IPS DF 19.7 (cell line): ENCODE measurements around the gene CREB5.
"Not testable (repeated sequence)": the region's sequence is repeated elsewhere in the genome, so short reads cannot be mapped to it uniquely, and the experiment has no call there.

Source experiments
- DNase-seq: peaks from one replicate; pipeline ENCODE4 v3.0.0-alpha.2; 2013; ENCODE audit warnings: low read depth, low spot score

The CREB5 gene

GRCh38 chr7:28547115-28547514 lies 134.8 kb downstream of the CREB5 start:
- no peak for DNase-seq

GRCh38 chr7:28548416-28548815 lies 136.1 kb downstream of the CREB5 start:
- no peak for DNase-seq

- DNase-seq, result no peak
Measured at GRCh38 chr7:28549998-28550397, 137.7 kb downstream of the CREB5 start.

DNA sequence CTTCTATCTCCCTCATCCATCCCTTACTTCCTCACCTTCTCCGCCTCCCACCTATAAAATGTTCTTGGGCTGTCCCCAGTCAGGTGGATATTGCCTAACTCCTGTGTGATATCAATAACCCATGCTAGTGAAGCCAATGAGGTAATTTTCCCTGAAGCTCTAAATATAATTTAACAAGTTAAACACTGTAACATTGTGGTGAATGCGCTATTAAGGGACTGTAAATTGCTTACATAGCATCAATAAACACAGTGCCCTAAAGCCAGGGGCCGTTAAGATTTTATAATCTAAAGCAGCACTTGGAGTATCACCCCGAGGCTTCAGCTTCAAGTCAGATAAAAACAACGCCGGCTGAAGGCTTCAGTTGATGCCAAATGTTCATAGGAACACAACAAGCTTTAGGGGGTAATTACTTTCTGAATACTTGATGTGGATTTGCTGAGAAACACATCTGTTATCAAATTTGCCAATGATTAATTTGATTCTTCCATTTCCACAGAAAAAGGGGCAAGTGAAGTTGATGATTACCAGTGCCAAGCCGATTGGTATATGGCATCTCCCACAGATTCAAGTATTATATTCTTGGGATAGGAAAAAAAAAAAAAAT lies 138.4 kb downstream of the CREB5 start:
- DNase-seq, result no peak

DNA sequence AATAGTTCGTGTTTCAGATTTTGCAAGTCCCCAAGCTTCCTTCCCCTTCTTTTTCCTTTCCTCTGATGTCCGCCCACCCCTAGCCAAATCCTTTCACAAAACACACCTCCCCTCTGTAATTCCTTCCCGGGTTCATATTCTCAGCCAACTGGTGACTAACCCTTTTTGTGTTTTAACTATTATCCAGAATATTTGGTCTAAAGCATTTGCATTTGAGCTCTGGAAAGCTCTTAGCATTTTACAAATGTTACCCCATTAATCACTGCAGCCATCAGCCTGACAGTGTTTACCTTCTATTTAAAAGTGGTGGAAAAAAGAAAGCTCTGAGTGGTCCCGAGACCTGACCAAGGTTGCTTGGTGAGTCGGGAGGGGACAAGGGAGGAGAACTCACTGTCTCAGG lies 139.0 kb downstream of the CREB5 start:
- no peak for DNase-seq

GRCh38 chr7:28551766-28552165 lies 139.4 kb downstream of the CREB5 start:
- not testable (repeated sequence) for DNase-seq

DNA sequence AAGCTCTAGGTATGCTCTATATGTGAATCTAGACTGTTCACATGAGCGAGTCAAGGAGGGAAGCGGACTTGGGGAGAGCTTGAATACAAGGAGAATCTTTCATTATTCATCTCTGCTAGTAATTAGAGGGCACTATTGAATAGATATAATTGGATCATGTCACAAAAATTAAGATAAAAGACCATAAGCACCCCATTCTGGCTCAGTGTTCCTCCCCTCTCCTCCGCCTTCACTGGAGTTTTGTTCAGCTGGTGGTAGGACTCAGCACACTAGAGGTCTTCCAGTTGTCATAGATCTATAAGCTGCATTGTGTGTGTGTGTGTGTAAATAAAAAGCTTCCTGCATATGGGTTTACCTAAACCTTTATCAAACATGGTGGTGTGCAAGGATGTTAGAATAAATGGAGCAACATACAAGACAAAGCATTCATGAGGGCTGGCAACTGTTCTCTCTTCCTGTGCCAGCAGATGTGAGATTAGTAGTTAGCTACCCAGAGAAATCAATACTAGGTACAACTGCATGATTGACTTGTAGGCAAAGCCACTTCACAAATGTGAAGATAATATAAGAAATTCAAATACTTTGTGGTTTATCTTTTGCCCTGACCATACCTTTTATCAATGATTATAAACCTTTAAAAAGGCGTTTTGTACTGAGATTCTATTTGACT lies 142.6 kb downstream of the CREB5 start:
- no peak for DNase-seq

- no peak for DNase-seq
Measured at GRCh38 chr7:28556025-28556424, 143.7 kb downstream of the CREB5 start.

GRCh38 chr7:28556671-28557070 lies 144.4 kb downstream of the CREB5 start:
- no peak for DNase-seq

GRCh38 chr7:28558236-28558635 lies 145.9 kb downstream of the CREB5 start:
- no peak for DNase-seq

DNA sequence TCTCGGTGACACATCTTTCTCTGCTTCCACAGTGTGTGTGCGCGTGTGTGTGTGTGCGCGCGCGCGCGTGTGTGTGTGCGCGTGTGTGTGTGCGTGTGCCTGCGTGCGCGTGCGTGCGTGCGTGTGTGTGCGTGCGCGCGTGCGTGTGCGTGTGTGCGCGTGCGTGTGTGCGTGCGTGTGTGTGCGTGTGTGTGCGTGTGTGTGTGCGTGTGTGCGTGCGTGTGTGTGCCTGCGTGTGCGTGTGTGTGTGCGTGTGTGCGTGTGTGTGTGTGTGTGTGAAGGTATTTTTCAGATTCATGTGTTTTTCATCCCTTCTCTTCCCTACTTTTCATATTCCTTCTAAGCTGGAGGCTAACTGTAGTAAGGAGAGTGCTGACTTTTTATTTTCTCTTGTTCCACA lies 148.4 kb downstream of the CREB5 start:
- no peak for DNase-seq

DNA sequence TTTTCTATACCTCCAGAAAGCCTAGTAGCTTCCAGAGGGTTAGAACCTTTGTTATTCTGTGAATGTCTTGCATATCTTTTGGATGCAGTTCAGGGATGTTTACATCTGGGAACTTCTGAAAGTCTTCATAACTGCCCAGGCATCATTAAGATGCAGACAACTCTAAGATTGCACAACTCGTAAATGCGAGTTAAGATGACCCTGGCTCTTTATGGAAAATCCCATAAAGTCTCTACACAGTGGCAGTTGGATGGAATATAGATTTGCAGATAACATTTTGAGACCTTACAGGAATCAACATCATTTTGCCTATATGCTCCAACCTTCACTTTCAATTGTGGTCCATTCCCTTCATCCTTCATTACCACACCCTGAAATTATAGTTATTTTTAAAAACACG lies 151.7 kb downstream of the CREB5 start:
- no peak for DNase-seq

GRCh38 chr7:28564755-28565374 lies 152.5 kb downstream of the CREB5 start:
- no peak for DNase-seq

DNA sequence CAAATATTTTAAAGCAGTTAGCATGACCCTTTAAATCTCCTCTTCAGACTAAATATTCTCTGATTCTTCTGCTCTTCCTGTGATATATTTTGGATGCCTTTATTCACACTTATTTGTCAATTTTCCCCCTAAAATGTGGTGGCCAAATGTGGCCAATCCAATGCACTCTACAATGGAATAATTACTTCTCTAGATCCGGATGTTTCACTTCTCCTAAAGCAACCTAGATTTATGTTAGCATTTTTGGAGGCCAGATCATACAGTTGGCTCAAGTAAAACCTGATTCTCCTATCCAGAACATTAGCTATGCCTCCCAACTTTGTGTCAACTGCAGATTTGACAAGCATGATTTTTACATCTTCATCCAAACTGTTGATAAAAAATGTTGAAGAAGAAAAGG lies 153.7 kb downstream of the CREB5 start:
- DNase-seq, result no peak

DNA sequence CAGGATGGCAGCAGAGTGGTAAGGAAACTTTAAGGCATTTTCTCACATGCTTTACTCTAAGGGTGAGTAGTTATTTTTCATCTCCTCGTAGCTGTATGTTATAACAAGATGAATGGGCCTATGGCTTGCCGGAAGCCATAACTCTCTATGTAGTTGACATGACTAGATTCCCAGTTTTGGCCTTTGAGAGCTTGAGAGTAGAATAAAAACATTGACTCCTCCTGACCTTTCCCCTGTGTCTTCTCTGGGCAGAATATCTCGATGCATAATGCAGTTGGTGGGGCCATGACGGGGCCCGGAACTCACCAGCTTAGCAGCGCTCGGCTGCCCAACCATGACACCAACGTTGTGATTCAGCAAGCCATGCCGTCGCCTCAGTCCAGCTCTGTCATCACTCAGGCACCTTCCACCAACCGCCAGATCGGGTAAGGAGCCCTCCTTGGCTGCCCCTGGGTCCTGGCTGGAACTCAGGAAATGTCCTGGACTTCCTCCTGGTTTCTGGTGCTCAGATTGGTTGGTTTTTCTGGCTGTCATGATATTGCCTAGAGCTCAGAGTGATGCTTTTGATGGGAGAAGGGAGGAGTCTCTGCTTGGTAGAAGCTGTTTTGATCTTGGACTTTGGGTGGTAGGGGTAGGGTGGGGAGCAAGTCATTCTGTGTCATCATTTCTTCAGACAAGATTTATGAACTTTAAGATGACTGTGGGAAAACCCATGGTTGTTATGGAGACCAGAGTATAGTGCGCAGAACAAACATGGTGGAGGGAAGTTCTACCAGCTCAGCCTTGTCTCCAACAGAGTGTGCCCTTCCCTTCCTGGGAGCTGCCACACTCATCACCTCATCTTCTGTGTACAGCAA lies 158.0 kb downstream of the CREB5 start:
- no peak for DNase-seq

GRCh38 chr7:28570970-28571288 lies 158.6 kb downstream of the CREB5 start:
- DNase-seq, result no peak

- DNase-seq, result no peak
Measured at GRCh38 chr7:28571405-28571804, 159.1 kb downstream of the CREB5 start.

DNA sequence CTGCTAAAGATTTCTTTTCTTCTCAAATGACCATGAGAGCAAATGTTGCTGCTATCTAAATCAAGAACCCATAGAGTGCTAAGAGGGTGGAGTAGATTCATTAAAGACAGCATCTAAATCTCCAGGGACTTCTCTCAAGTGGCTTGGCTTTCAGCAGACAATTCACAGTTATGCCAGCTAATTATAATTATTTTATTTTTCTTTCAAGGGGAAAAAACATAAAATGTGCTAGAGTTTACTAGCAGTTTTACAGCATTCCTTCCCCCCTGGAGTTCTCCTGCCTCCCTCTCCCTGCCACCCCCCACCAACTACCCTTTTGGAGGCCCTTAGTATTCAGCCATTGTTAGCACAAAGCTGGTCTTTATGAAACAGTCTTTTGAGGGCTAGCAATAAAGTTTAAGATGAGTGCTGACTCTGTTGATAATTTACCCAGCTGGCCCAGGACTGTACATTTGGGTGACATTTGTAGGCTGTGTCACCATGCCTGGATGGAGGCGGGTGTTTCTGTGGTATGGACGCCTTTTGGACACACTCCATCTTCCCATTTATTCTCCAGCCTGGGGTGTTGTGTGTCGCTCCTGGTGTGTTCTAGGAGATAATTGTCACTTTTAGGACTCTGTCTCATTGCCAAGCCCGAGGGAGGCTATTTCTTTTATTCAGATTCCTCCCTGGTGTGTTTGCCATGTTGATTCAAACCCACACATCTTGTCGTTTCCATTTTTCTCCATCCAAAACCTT lies 160.2 kb downstream of the CREB5 start:
- DNase-seq, result no peak

DNA sequence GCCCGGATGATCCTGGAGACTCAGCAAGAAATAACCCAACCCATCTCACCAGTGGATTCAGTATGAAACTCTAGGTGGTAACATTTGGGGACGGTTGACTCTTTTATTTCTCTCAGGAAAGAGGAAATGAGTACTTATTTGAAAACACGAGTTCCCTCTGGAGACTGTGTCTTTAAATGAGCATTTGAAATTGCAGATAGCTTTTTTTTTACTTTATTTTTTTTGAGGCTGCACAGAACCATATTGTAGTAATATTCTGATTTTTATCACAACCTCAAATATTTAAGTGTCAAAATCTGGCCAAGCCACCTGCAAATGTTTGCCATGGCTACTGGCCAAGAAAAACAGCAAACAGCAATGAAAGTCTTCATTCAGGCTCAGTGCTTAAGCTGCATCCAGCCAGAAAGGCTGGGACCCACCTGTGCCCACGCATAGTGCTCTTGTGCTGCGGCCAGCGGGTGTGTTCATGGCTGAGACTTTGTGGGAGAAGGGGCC lies 160.8 kb downstream of the CREB5 start:
- no peak for DNase-seq

- no peak for DNase-seq
Measured at GRCh38 chr7:28573651-28574301, 161.5 kb downstream of the CREB5 start.

DNA sequence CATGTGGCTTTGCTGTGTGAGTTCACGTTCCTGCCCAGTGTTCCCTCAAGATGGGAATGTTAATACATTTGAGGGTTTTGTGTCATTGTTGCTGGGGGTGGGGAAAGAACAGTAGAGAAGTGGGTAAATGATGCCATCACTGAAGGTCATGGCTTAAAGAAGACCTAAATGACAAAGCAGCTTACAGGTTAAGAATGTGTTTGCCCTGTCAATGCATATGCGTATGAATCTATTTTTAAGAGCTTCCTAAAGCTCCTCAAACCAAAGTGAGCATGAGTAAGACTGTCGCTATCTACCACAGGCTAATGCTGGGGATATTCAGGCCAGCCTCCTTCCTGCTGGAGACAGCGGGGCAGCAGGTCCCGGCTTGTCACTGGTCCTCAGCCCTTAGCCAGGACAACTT lies 162.9 kb downstream of the CREB5 start:
- no peak for DNase-seq
